Measurements from ENCODE around the gene PDZK1IP1. TPM values are rescaled to one million over a fixed set of nuclear protein-coding genes. Genes with fewer than 3 reads are reported as not detected.
"Not testable (repeated sequence)": the region's sequence is repeated elsewhere in the genome, so short reads cannot be mapped to it uniquely, and the experiment has no call there.

PDZK1IP1 gene
- polyA plus RNA-seq, 3 donors: 38.9 to 51.8 (median 43.7) TPM

- DNase-seq (ENCODE audit: low read depth in 3 of 3, low spot score in 2 of 3): no peak
Observed at GRCh38 chr1:47147047-47147785, 42.6 kb downstream of the PDZK1IP1 start.

GRCh38 chr1:47146495-47146894 lies 43.3 kb downstream of the PDZK1IP1 start:
- DNase-seq (ENCODE audit: low read depth in 3 of 3, low spot score in 2 of 3): not testable (repeated sequence)

GRCh38 chr1:47143654-47144053 lies 46.2 kb downstream of the PDZK1IP1 start:
- not testable (repeated sequence) for DNase-seq (ENCODE audit: low read depth in 3 of 3, low spot score in 2 of 3)

GRCh38 chr1:47140358-47140757 lies 49.5 kb downstream of the PDZK1IP1 start:
- DNase-seq (ENCODE audit: low read depth in 3 of 3, low spot score in 2 of 3): not testable (repeated sequence)

GRCh38 chr1:47137925-47138615 lies 51.8 kb downstream of the PDZK1IP1 start:
- DNase-seq (ENCODE audit: low read depth in 3 of 3, low spot score in 2 of 3): no peak

GRCh38 chr1:47137198-47137597 lies 52.6 kb downstream of the PDZK1IP1 start, which contains the start of gene CYP4A22:
CYP4A22 (plus strand) TSS chr1:47137441; CDS start chr1:47137486, 45 bp downstream.
- no peak for DNase-seq (ENCODE audit: low read depth in 3 of 3, low spot score in 2 of 3)

Other genes starting within 250 kb of the PDZK1IP1 start
- 10 to 100 TPM; 30.0 to 50.3 (median 48.1) TPM for gene CYP4A11, start 248.6 kb downstream of the PDZK1IP1 start, polyA plus RNA-seq (ENCODE audit: insufficient read length in 3 of 3)
- gene CYP4X1, start 166.4 kb downstream of the PDZK1IP1 start, polyA plus RNA-seq (ENCODE audit: insufficient read length in 3 of 3): 10 to 100 TPM; 10.0 to 13.2 (median 12.3) TPM
- under 1 TPM; 0.12 to 0.24 (median 0.15) TPM for gene CYP4Z1, start 122.8 kb downstream of the PDZK1IP1 start, polyA plus RNA-seq (ENCODE audit: insufficient read length in 3 of 3)
- 1 to 10 TPM; 5.1 to 7.5 (median 6.6) TPM for gene CYP4A22, start 52.6 kb downstream of the PDZK1IP1 start, polyA plus RNA-seq (ENCODE audit: insufficient read length in 3 of 3)
- gene TAL1, start 42.2 kb upstream of the PDZK1IP1 start, polyA plus RNA-seq (ENCODE audit: insufficient read length in 3 of 3): 1 to 10 TPM; 3.9 to 4.9 (median 4.1) TPM
- 1 to 10 TPM; 9.0 to 9.5 (median 9.3) TPM for gene STIL, start 124.1 kb upstream of the PDZK1IP1 start, polyA plus RNA-seq (ENCODE audit: insufficient read length in 3 of 3)
- 10 to 100 TPM; 83.7 to 85.5 (median 84.1) TPM for gene CMPK1, start 143.8 kb upstream of the PDZK1IP1 start, polyA plus RNA-seq (ENCODE audit: insufficient read length in 3 of 3)
- under 1 TPM; 0.07 to 0.21 (median 0.12) TPM for gene FOXE3, start 226.2 kb upstream of the PDZK1IP1 start, polyA plus RNA-seq (ENCODE audit: insufficient read length in 3 of 3)
- 1 to 10 TPM; 4.8 to 6.1 (median 5.3) TPM for gene FOXD2, start 248.0 kb upstream of the PDZK1IP1 start, polyA plus RNA-seq (ENCODE audit: insufficient read length in 3 of 3)